Erythroblast (primary cell): ENCODE data around the gene TMPRSS7.

Experiments
- GATA1 ChIP-seq: IDR thresholded peaks from 2 replicates; pipeline ENCODE4 v1.6.1; 2011; ENCODE audit warnings: low read depth, mild to moderate bottlenecking, control low read depth, low read length, moderate library complexity
- POLR2A ChIP-seq: IDR thresholded peaks from 2 replicates; pipeline ENCODE4 v1.6.1; 2011; ENCODE audit warnings: mild to moderate bottlenecking, low read length

- TF ChIP-seq POLR2A = no peak
- TF ChIP-seq GATA1 = no peak
These were observed 80.1 kb downstream of the TMPRSS7 start for GRCh38 chr3:112114576-112115160.
